ENCODE results near the gene CRTC1. TPM values are rescaled to one million over a fixed set of nuclear protein-coding genes. Genes with fewer than 3 reads are reported as not detected.

Gene CRTC1
- total and polyA plus RNA-seq, 4 experiments from 2014 or later = 1.7 to 20.8 (median 19.6) TPM; not detected in 1

DNA sequence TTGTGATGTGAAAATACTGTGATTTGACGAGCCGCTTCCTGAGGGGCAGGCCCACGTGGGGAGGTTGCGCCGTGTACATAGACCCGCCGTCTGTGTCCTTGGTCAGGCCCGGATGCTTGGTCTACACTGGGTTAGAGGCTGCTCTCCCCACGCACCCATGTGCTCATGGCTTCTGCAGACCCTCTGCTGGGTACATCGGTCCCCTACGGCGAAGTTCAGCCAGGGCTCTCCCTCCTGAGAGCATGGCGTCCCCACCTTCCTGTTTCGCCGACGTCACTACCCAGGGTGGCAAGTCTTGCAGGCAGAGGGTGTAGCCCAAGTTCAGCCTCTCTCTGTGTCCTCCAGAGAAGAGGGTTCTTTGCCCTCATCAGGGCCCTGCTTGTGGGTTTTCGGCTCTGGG is 96.6 kb downstream of the CRTC1 start:
- Mint-ChIP-seq H3K9me3 (no peaks in the 10 kb centered on the region), H3K4me3 (no peak overlapping the region), H3K4me1 (peaks cover 0 to 9% (median 0%) of the 10 kb centered on the region in 4 donors), H3K27me3 (peaks cover 2 to 5% of the 10 kb centered on the region in 2 donors), H3K27ac (no peak overlapping the region), H3K36me3 (no peaks in the 10 kb centered on the region)
- Histone ChIP-seq H3K36me3 (ENCODE audit: insufficient read depth, low read length) (no peaks in the 10 kb centered on the region), H3K27me3 (ENCODE audit: insufficient read depth, low read length) (no peaks in the 10 kb centered on the region), H3K4me3 (ENCODE audit: low read length in 2 of 2) (no peak overlapping the region), H3K4me1 (ENCODE audit: insufficient read depth, low read length) (peaks cover under 1% of the 10 kb centered on the region), H3K9me3 (ENCODE audit: control insufficient read depth in 1 of 2, low read length in 2 of 2) (no peaks in the 10 kb centered on the region), H3K27ac (ENCODE audit: low read depth, low read length) (no peak overlapping the region)
- intact Hi-C loops (cut with micrococcal nuclease) = no loop called here
- DNase-seq = no peak
- ChIA-PET POLR2A (ENCODE audit: partially characterized antibody) (no interaction called here), CTCF (ENCODE audit: partially characterized antibody) (no interaction called here)

DNA sequence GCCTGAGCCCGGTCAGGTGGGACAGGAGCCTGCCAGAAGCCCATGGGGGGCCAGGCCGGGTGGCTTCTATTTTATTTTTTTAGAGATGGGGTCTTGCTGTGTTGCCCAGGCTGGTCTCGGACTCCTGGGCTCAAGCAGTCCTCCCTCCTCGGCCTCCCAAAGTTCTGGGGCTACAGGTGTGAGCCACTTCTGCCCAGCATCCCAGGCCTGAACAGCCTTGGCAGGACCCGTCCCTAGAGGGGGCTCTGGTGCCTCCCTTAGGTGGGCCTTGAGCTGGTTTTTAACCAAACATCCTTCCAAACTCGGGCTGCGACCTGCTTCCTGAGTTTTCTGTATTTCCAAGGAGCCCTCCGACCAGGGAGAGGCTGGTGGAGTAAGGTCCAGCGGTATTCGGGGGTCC is 97.2 kb downstream of the CRTC1 start:
- H3K27ac Mint-ChIP-seq = no peak overlapping the region
- intact Hi-C loops (cut with micrococcal nuclease) = no loop called here
- no peaks in the 10 kb centered on the region for H3K9me3 ChIP-seq (ENCODE audit: control insufficient read depth in 1 of 2, low read length in 2 of 2)
- H3K36me3 Mint-ChIP-seq = no peaks in the 10 kb centered on the region
- ChIA-PET CTCF (ENCODE audit: partially characterized antibody) (no interaction called here), POLR2A (ENCODE audit: partially characterized antibody) (no interaction called here)
- no peak overlapping the region for H3K4me3 ChIP-seq (ENCODE audit: low read length in 2 of 2)
- H3K27me3 ChIP-seq (ENCODE audit: insufficient read depth, low read length) = no peaks in the 10 kb centered on the region
- no peaks in the 10 kb centered on the region for H3K9me3 Mint-ChIP-seq
- no peak overlapping the region for H3K4me3 Mint-ChIP-seq
- no peaks in the 10 kb centered on the region for H3K36me3 ChIP-seq (ENCODE audit: insufficient read depth, low read length)
- DNase-seq = no peak
- H3K27ac ChIP-seq (ENCODE audit: low read depth, low read length) = no peak overlapping the region
- H3K4me1 ChIP-seq (ENCODE audit: insufficient read depth, low read length) = peaks cover 6% of the 10 kb centered on the region
- H3K4me1 Mint-ChIP-seq = peaks cover 3 to 14% (median 4%) of the 10 kb centered on the region in 4 donors
- peaks cover 6 to 8% of the 10 kb centered on the region in 2 donors for H3K27me3 Mint-ChIP-seq

DNA sequence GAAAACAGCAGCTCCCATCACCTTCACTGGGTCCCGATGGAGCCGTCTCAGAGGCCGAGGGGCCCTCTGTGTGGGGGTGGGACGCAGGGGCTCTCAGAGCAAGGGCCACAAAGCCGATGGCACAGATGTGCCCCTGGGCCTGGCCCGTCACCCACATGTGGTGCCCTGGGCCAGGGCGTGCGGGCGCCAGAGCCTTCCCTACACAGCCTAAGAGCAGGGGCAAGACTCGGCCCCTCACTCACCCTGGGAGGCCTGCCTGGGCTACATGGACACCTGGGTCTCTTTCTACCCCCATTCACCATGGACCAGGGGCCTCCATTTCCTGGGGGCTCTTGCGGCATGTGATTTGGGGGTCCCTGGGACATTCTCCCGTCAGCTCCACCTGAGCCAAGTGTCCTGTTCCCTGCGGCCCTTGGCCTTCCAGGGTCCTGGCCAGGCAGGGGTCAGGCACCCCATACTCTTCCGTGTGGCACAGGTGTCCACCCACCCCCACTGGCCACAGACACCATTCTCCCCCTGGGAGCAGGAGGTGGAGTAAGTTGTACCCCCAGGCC is 97.6 kb downstream of the CRTC1 start:
- Histone ChIP-seq H3K9me3 (ENCODE audit: control insufficient read depth in 1 of 2, low read length in 2 of 2) (no peaks in the 10 kb centered on the region), H3K4me3 (ENCODE audit: low read length in 2 of 2) (no peak overlapping the region), H3K27me3 (ENCODE audit: insufficient read depth, low read length) (no peaks in the 10 kb centered on the region), H3K36me3 (ENCODE audit: insufficient read depth, low read length) (no peaks in the 10 kb centered on the region), H3K4me1 (ENCODE audit: insufficient read depth, low read length) (peaks cover 6% of the 10 kb centered on the region), H3K27ac (ENCODE audit: low read depth, low read length) (no peak overlapping the region)
- CTCF ChIA-PET (ENCODE audit: partially characterized antibody) = no interaction called here
- no peaks in the 10 kb centered on the region for H3K9me3 Mint-ChIP-seq
- peaks cover 7 to 19% (median 9%) of the 10 kb centered on the region in 4 donors for H3K4me1 Mint-ChIP-seq
- no peak overlapping the region for H3K27ac Mint-ChIP-seq
- intact Hi-C loops (cut with micrococcal nuclease) = no loop called here
- DNase-seq = no peak
- no peaks in the 10 kb centered on the region for H3K36me3 Mint-ChIP-seq
- POLR2A ChIA-PET (ENCODE audit: partially characterized antibody) = no interaction called here
- no peak overlapping the region for H3K4me3 Mint-ChIP-seq
- peaks cover 10 to 12% of the 10 kb centered on the region in 2 donors for H3K27me3 Mint-ChIP-seq

DNA sequence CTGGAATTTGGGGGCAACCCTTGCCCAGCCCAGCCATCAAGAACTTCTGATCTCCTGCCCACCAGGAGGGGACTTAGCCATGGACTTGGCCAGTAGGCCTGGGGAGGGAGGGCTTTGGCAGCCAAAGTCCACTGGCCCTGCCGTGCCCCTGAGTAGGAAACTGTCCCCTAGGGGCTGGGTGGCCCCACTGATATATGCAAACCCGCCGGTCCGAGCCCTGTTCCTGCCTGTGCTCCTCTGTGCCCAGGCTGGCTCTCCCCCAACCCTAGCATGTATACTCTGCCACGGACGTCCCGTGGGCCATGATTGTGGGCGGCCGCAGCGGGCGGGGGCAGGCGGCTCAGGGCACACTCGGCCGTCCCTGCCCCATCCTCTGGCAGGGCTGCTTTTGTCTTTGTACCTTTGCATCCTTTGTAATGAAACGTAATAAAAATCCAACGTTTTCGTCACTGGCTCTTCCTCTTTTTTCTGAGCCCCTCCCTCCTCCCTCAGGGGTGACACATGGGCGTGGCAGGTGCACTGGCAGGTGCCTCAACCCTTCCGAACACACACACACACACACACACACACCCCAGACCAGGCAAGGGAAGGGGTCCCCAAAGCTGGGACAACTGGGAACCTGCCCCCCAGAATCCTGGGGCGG is 98.5 kb downstream of the CRTC1 start:
- ChIA-PET POLR2A (ENCODE audit: partially characterized antibody) (no interaction called here), CTCF (ENCODE audit: partially characterized antibody) (no interaction called here)
- Histone ChIP-seq H3K27me3 (ENCODE audit: insufficient read depth, low read length) (peaks cover 2% of the 10 kb centered on the region), H3K36me3 (ENCODE audit: insufficient read depth, low read length) (no peaks in the 10 kb centered on the region), H3K27ac (ENCODE audit: low read depth, low read length) (no peak overlapping the region), H3K4me1 (ENCODE audit: insufficient read depth, low read length) (peaks cover 6% of the 10 kb centered on the region), H3K4me3 (ENCODE audit: low read length in 2 of 2) (no peak overlapping the region), H3K9me3 (ENCODE audit: control insufficient read depth in 1 of 2, low read length in 2 of 2) (no peaks in the 10 kb centered on the region)
- no peak overlapping the region for H3K4me3 Mint-ChIP-seq
- peak in 1 of 5 donors; percentile 19 for DNase-seq
- H3K27me3 Mint-ChIP-seq = peaks cover 10 to 20% of the 10 kb centered on the region in 2 donors
- H3K36me3 Mint-ChIP-seq = no peaks in the 10 kb centered on the region
- intact Hi-C loops (cut with micrococcal nuclease) = no loop called here
- H3K27ac Mint-ChIP-seq = no peak overlapping the region
- H3K9me3 Mint-ChIP-seq = no peaks in the 10 kb centered on the region
- H3K4me1 Mint-ChIP-seq = peaks cover 7 to 23% (median 13%) of the 10 kb centered on the region in 4 donors

DNA sequence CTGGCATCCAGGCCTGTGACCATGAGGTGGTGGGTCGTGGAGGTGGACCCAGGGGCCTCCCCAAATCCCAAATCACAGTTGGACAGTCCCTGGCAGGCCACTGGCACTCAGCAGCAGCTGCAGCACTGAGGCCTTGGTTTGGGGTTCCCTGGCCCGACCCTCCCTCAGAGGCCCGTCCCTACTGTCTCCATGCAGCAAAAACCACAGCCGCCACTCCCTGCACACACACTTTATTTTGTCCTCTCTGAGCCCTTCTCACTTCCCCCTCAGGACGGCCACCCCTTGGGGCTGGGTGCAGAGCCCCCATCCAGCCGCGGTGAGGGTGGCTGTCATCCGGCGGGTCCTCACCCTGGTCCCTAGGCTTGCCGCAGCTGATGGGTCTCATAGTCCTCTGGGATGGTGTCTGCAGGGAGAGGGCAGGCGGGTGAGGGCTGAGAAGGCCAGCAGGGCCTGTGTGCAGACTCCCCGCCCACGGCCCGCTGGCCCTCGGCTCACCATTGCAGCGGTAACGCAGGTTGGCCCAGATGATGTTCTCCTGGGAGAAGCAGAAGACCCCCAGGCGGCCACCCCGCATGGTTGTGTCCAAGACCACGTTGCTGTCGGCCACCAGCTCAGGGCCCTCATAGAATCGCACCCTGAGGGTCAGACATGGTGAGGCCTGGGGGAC is 99.2 kb downstream of the CRTC1 start:
- Mint-ChIP-seq H3K27ac (no peak overlapping the region), H3K27me3 (peaks cover 17 to 26% of the 10 kb centered on the region in 2 donors), H3K4me3 (no peak overlapping the region), H3K36me3 (no peaks in the 10 kb centered on the region), H3K4me1 (peaks cover 10 to 30% (median 18%) of the 10 kb centered on the region in 4 donors), H3K9me3 (no peaks in the 10 kb centered on the region)
- POLR2A ChIA-PET (ENCODE audit: partially characterized antibody) = no interaction called here
- Histone ChIP-seq H3K9me3 (ENCODE audit: control insufficient read depth in 1 of 2, low read length in 2 of 2) (no peaks in the 10 kb centered on the region), H3K4me1 (ENCODE audit: insufficient read depth, low read length) (peaks cover 6% of the 10 kb centered on the region), H3K36me3 (ENCODE audit: insufficient read depth, low read length) (no peaks in the 10 kb centered on the region), H3K4me3 (ENCODE audit: low read length in 2 of 2) (no peak overlapping the region), H3K27ac (ENCODE audit: low read depth, low read length) (no peak overlapping the region), H3K27me3 (ENCODE audit: insufficient read depth, low read length) (peaks cover 5% of the 10 kb centered on the region)
- peak in 1 of 5 donors; percentile 9 for DNase-seq
- CTCF ChIA-PET (ENCODE audit: partially characterized antibody) = no interaction called here
- intact Hi-C loops (cut with micrococcal nuclease) = no loop called here

DNA sequence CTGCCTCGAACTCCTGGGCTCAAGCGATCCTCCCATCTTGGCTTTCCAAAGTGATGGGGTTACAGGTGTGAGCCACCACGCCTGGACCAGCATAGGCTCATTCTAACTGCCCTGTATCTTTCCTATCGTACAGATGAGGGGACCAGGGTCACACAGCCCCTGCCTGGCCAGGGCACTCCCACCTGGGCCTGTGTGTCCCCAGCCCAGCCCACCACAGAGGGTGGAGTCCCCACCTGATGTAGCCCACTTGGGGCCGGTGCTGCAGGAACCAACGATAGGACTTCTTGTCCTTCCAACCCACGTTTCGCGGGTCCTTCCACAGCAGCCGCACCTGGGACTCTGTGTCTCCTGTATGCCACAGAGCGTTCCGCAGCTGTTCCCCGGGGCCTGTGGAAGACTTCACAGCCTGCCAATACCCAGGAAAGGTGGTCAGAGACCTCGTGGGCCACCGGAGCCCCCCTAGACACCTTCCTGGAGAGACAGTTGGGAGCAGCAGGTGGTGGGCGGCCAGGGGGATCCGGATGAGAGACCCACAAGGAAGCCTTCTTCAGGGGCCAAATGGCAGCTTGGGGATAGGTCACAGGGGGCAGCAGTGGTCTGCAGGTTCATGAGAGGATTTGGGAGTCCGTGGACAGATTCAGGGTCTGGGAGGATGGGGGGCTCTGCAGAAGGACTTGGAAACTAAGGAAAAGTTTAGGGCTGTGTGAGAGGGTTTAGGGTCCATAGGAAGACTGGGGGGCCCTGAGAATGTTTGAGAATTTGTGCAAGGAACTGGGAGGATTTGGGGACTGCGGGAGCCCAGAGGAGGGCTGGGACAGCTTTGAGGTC is 100.7 kb downstream of the CRTC1 start:
- H3K4me3 ChIP-seq (ENCODE audit: low read length in 2 of 2) = no peak overlapping the region
- POLR2A ChIA-PET (ENCODE audit: partially characterized antibody) = no interaction called here
- H3K27ac ChIP-seq (ENCODE audit: low read depth, low read length) = no peak overlapping the region
- Mint-ChIP-seq H3K27me3 (peaks cover 21 to 32% of the 10 kb centered on the region in 2 donors), H3K4me3 (peak overlapping the region in 1 of 8 donors; percentile 13), H3K36me3 (no peaks in the 10 kb centered on the region), H3K4me1 (peaks cover 14 to 36% (median 22%) of the 10 kb centered on the region in 4 donors), H3K9me3 (no peaks in the 10 kb centered on the region), H3K27ac (no peak overlapping the region)
- H3K4me1 ChIP-seq (ENCODE audit: insufficient read depth, low read length) = peaks cover 15% of the 10 kb centered on the region
- H3K9me3 ChIP-seq (ENCODE audit: control insufficient read depth in 1 of 2, low read length in 2 of 2) = no peaks in the 10 kb centered on the region
- intact Hi-C loops (cut with micrococcal nuclease) = no loop called here
- no peaks in the 10 kb centered on the region for H3K36me3 ChIP-seq (ENCODE audit: insufficient read depth, low read length)
- CTCF ChIA-PET (ENCODE audit: partially characterized antibody) = no interaction called here
- peak in 1 of 5 donors; percentile 35 for DNase-seq
- peaks cover 11% of the 10 kb centered on the region for H3K27me3 ChIP-seq (ENCODE audit: insufficient read depth, low read length)

DNA sequence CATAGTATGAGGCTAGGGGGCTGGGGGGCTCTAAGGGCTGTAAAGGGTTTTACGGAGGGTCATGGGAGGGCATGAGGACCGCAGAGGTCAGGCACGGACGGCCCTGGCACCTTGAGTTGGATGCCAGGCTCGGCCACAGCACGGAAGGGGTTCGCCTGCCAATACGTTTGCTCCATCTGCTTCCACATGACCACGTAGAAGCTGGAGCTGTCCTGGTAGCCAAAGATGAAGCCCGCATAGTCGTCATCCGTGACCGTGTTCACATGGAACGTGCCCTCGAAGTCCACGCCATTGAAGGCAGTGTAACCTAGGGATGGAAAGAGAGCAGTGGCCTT is 101.3 kb downstream of the CRTC1 start:
- Histone ChIP-seq H3K4me3 (ENCODE audit: low read length in 2 of 2) (no peak overlapping the region), H3K9me3 (ENCODE audit: control insufficient read depth in 1 of 2, low read length in 2 of 2) (no peaks in the 10 kb centered on the region), H3K27ac (ENCODE audit: low read depth, low read length) (no peak overlapping the region), H3K27me3 (ENCODE audit: insufficient read depth, low read length) (peaks cover 14% of the 10 kb centered on the region), H3K36me3 (ENCODE audit: insufficient read depth, low read length) (no peaks in the 10 kb centered on the region), H3K4me1 (ENCODE audit: insufficient read depth, low read length) (peaks cover 21% of the 10 kb centered on the region)
- ChIA-PET CTCF (ENCODE audit: partially characterized antibody) (no interaction called here), POLR2A (ENCODE audit: partially characterized antibody) (no interaction called here)
- peaks cover 22 to 34% of the 10 kb centered on the region in 2 donors for H3K27me3 Mint-ChIP-seq
- H3K4me1 Mint-ChIP-seq = peaks cover 16 to 42% (median 26%) of the 10 kb centered on the region in 4 donors
- no peak overlapping the region for H3K27ac Mint-ChIP-seq
- intact Hi-C loops (cut with micrococcal nuclease) = no loop called here
- no peaks in the 10 kb centered on the region for H3K9me3 Mint-ChIP-seq
- H3K4me3 Mint-ChIP-seq = peak overlapping the region in 2 of 8 donors; percentile 13 to 24
- no peaks in the 10 kb centered on the region for H3K36me3 Mint-ChIP-seq
- DNase-seq = no peak
